Left ventricle myocardium inferior (tissue), 1 donor: ENCODE measurements around the gene RBAK. TPM values are rescaled to one million over a fixed set of nuclear protein-coding genes. Genes with fewer than 3 reads are reported as not detected.
"Not testable (repeated sequence)": the region's sequence is repeated elsewhere in the genome, so short reads cannot be mapped to it uniquely, and the experiment has no call there.

Experiments used
- DNase-seq: peaks from one replicate; pipeline ENCODE4 v3.0.0-alpha.2; 2020
- H3K27ac ChIP-seq: fragments of 200-600 bp; replicated peaks from 2 replicates; pipeline ENCODE4 v1.8.0; 2021
- H3K27me3 ChIP-seq: fragments of 200-600 bp; 2 replicates; pipeline ENCODE4 v1.8.0; 2021; ENCODE audit warnings: low read depth
- H3K36me3 ChIP-seq: fragments of 200-600 bp; 2 replicates; pipeline ENCODE4 v1.8.0; 2021
- H3K4me1 ChIP-seq: fragments of 200-600 bp; 2 replicates; pipeline ENCODE4 v1.8.0; 2021
- H3K4me3 ChIP-seq: fragments of 200-600 bp; 2 replicates; pipeline ENCODE4 v1.8.0; 2021; ENCODE audit warnings: mild to moderate bottlenecking, moderate library complexity
- H3K9me3 ChIP-seq: fragments of 200-600 bp; replicated peaks from 2 replicates; pipeline ENCODE4 v1.8.0; 2021
- intact Hi-C: fragments of 100-400 bp; cut with micrococcal nuclease; formaldehyde crosslinking; loops from one replicate; pipeline ENCODE4 v1.11.0; 2022
- total RNA-seq: library from RNA; stranded (reverse); fragmentation: NEBNext Ultra II Directional; extraction: Animal tissue kit (Norgen Biotek cat#: 25700); gene quantifications from one replicate; pipeline ENCODE4 v1.2.1, GENCODE V29; 2021
- TF ChIP-seq, protein P1 (sequence below): fragments of 200-600 bp; IDR thresholded peaks from 2 replicates; pipeline ENCODE4 v1.8.0; 2021; ENCODE audit warnings: antibody characterized with exemption, mild to moderate bottlenecking, borderline replicate concordance
- donor health status: DM: no; HTN: yes; CAD: no; lungs with severe emphysema.

The RBAK gene
- total RNA-seq, 1 donor from 2014 or later, result 8.4 TPM

DNA sequence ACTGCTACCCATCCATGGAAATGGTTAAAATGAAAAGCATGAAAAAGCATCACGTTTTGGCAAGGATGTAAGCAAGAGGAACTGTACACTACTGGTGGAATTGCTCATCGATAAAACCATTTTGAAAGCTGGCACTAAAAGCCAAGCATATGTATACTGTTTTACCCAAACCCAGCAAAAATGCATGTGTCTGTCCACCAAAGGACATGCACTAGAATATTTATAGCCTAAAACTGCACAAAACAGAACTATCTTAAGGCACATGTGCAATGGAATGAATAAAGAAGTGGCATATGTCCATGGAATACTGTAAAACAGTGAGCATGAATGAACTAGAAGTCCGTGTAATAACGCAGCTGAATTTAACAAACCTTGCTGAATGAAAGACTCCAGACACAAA lies 22.9 kb downstream of the RBAK start:
- no peak overlapping the region for H3K4me3 ChIP-seq
- TF ChIP-seq, protein P1, sequence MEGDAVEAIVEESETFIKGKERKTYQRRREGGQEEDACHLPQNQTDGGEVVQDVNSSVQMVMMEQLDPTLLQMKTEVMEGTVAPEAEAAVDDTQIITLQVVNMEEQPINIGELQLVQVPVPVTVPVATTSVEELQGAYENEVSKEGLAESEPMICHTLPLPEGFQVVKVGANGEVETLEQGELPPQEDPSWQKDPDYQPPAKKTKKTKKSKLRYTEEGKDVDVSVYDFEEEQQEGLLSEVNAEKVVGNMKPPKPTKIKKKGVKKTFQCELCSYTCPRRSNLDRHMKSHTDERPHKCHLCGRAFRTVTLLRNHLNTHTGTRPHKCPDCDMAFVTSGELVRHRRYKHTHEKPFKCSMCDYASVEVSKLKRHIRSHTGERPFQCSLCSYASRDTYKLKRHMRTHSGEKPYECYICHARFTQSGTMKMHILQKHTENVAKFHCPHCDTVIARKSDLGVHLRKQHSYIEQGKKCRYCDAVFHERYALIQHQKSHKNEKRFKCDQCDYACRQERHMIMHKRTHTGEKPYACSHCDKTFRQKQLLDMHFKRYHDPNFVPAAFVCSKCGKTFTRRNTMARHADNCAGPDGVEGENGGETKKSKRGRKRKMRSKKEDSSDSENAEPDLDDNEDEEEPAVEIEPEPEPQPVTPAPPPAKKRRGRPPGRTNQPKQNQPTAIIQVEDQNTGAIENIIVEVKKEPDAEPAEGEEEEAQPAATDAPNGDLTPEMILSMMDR, result no peak
- peaks cover 13% of the 10 kb centered on the region for H3K27me3 ChIP-seq
- intact Hi-C loops, result no loop called here
- H3K27ac ChIP-seq, result no peak overlapping the region
- peaks cover 54% of the 10 kb centered on the region for H3K36me3 ChIP-seq
- peaks cover 6% of the 10 kb centered on the region for H3K4me1 ChIP-seq
- H3K9me3 ChIP-seq, result peaks cover 83% of the 10 kb centered on the region
- no peak for DNase-seq

DNA sequence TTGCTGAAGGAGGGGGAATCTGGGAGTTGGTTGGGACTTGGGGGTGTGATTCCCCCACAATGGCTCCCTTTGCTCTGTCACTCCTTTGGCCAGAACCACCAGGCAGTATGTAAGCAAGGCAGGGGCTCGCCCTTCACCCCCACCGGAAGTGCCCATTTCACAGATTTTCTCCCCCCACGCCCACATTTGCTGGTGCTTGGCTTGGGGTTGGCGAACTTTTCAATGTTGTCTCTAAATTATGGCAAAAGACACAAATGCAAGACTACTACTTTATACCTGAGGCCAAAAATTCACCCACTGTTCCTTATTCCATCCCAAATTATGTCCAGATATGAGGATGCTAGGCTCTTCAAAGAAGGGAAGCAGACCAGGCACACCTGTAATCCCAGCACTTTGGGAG lies 24.5 kb downstream of the RBAK start:
- H3K9me3 ChIP-seq, result peaks cover 66% of the 10 kb centered on the region
- no peak overlapping the region for H3K27ac ChIP-seq
- TF ChIP-seq, protein P1, result no peak
- H3K4me3 ChIP-seq, result no peak overlapping the region
- H3K4me1 ChIP-seq, result peaks cover 6% of the 10 kb centered on the region
- H3K36me3 ChIP-seq, result peaks cover 37% of the 10 kb centered on the region
- peaks cover 28% of the 10 kb centered on the region for H3K27me3 ChIP-seq
- no peak for DNase-seq
- intact Hi-C loops, result no loop called here

GRCh38 chr7:5075187-5075586 lies 29.5 kb downstream of the RBAK start:
- DNase-seq, H3K36me3 ChIP-seq, H3K27ac ChIP-seq, intact Hi-C loops, H3K4me3 ChIP-seq, H3K4me1 ChIP-seq: not testable (repeated sequence)
- H3K27me3 ChIP-seq, result peaks cover 45% of the 10 kb centered on the region
- H3K9me3 ChIP-seq, result peaks cover 16% of the 10 kb centered on the region

GRCh38 chr7:5077740-5078139 lies 32.1 kb downstream of the RBAK start:
- intact Hi-C loops, result no loop called here
- TF ChIP-seq, protein P1, result no peak
- H3K27me3 ChIP-seq, result peaks cover 53% of the 10 kb centered on the region

GRCh38 chr7:5082806-5083205 lies 37.1 kb downstream of the RBAK start:
- peaks cover 64% of the 10 kb centered on the region for H3K27me3 ChIP-seq
- TF ChIP-seq, protein P1, result no peak
- H3K36me3 ChIP-seq, result no peaks in the 10 kb centered on the region
- H3K27ac ChIP-seq, result no peak overlapping the region
- H3K9me3 ChIP-seq, result no peaks in the 10 kb centered on the region
- intact Hi-C loops, result loop anchor here (10.0 kb wide), 1 partner anchor 288 kb away; no protein-coding TSS in a partner anchor
- H3K4me3 ChIP-seq, result no peak overlapping the region
- peaks cover 4% of the 10 kb centered on the region for H3K4me1 ChIP-seq
- DNase-seq, result no peak

More at GRCh38 chr7:5077740-5078139, 32.1 kb downstream of the RBAK start:
- DNase-seq, result no peak
- Histone ChIP-seq H3K27ac (no peak overlapping the region), H3K4me3 (no peak overlapping the region), H3K9me3 (no peaks in the 10 kb centered on the region), H3K36me3 (no peaks in the 10 kb centered on the region), H3K4me1 (no peaks in the 10 kb centered on the region)

- Histone ChIP-seq H3K9me3 (no peaks in the 10 kb centered on the region), H3K36me3 (no peaks in the 10 kb centered on the region), H3K4me3 (no peak overlapping the region), H3K4me1 (peaks cover 4% of the 10 kb centered on the region), H3K27me3 (peaks cover 64% of the 10 kb centered on the region), H3K27ac (no peak overlapping the region)
- TF ChIP-seq, protein P1, result no peak
- DNase-seq, result no peak
- intact Hi-C loops, result loop anchor here (10.0 kb wide), 1 partner anchor 289 kb away; no protein-coding TSS in a partner anchor
These were observed 37.7 kb downstream of the RBAK start for GRCh38 chr7:5083311-5083711.
